HepG2 (cell line): ENCODE measurements around the gene CHDH. TPM values are rescaled to one million over a fixed set of nuclear protein-coding genes. Genes with fewer than 3 reads are reported as not detected.

Experiments used
- ATAC-seq: fragments of 200-7000 bp; cut with Tn5 transposase; 3 replicates; pipeline ENCODE4 v1.9.1; 2020; ENCODE audit warnings: mild to moderate bottlenecking, moderate library complexity
- BruUV-seq: library from RNA; stranded (reverse); fragments of 400-500 nt; replicated peaks from 2 replicates; lab custom pipeline; 2021; lab: Mats Ljungman, UMichigan
- CTCF ChIA-PET: fragments of 300-600 bp; formaldehyde crosslinking; extraction: SDS; loops from one replicate; lab custom pipeline; 2021; ENCODE audit warnings: low total read pairs, inconsistent platforms, low intra/inter-chr PET ratio; lab: Yijun Ruan, JAX
- POLR2A ChIA-PET: fragments of 350-600 bp; sonication (Branson Sonifier 250); formaldehyde crosslinking; loops from one replicate; lab custom pipeline; 2020; ENCODE audit warnings: antibody characterized with exemption, inconsistent platforms; lab: Yijun Ruan, JAX
- DNase-seq: peaks from one replicate; pipeline ENCODE4 v3.0.0-alpha.2; 2015; ENCODE audit warnings: low spot score
- FAIRE-seq: peaks from 3 replicates; lab custom pipeline; 2011; peaks lifted over from hg19 to GRCh38; lab: Jason Lieb, UNC
- H2AFZ ChIP-seq: one replicate; pipeline ENCODE4 v1.6.1; 2011; ENCODE audit warnings: low read length, inconsistent platforms
- H3K27ac ChIP-seq: fragments of 300-600 bp; 3 replicates; pipeline ENCODE4 v1.8.0; 2011; ENCODE audit warnings: mixed run types, mild to moderate bottlenecking, mixed read lengths, low read length, inconsistent platforms; ENCODE audit not compliant: insufficient read depth; ENCODE audit errors: extremely low read length
- H3K27me3 ChIP-seq, 2 experiments: fragments of 200-600 bp in 1 of 2; 2 replicates in 1 of 2; 3 replicates in 1 of 2; pipeline versions ENCODE4 v1.6.0 to v1.8.0; 2011; ENCODE audit warnings: low read length in 2 of 2, mild to moderate bottlenecking in 2 of 2, moderate library complexity in 2 of 2, inconsistent platforms in 1 of 2; ENCODE audit not compliant: insufficient read depth in 2 of 2, control insufficient read depth in 1 of 2
- H3K36me3 ChIP-seq, 2 experiments: fragments of 200-600 bp in 1 of 2; replicated peaks in 1 of 2; 2 replicates in 1 of 2; 3 replicates in 1 of 2; pipeline versions ENCODE4 v1.5.1 to v1.8.0; 2011; ENCODE audit warnings: low read length in 2 of 2, inconsistent platforms in 1 of 2; ENCODE audit not compliant: insufficient read depth in 2 of 2, control insufficient read depth in 1 of 2
- H3K4me1 ChIP-seq: 2 replicates; pipeline ENCODE4 v1.5.1; 2012; ENCODE audit warnings: low read length, inconsistent platforms; ENCODE audit not compliant: insufficient read depth
- H3K4me2 ChIP-seq: 2 replicates; pipeline ENCODE4 v1.6.0; 2011; ENCODE audit warnings: low read depth, low read length, inconsistent platforms
- H3K4me3 ChIP-seq, 3 experiments: fragments of 200-600 bp in 1 of 3; sonication (generic), shearing (Covaris generic) in 1 of 3; replicated peaks in 1 of 3; 2 replicates each; pipeline ENCODE4 v1.5.1; 2011 to 2016; ENCODE audit warnings: low read length in 3 of 3, inconsistent platforms in 2 of 3, low read depth in 2 of 3, mild to moderate bottlenecking in 2 of 3, control low read depth in 1 of 3, mixed read lengths in 1 of 3; ENCODE audit not compliant: insufficient read depth in 1 of 3
- H3K79me2 ChIP-seq: one replicate; pipeline ENCODE4 v1.6.1; 2011; ENCODE audit warnings: low read length, inconsistent platforms; ENCODE audit not compliant: insufficient read depth
- H3K9ac ChIP-seq: 2 replicates; pipeline ENCODE4 v1.6.0; 2011; ENCODE audit warnings: mild to moderate bottlenecking, low read depth, low read length, inconsistent platforms; ENCODE audit not compliant: insufficient read depth
- H3K9me3 ChIP-seq: 2 replicates; pipeline ENCODE4 v1.5.1; 2012; ENCODE audit warnings: mild to moderate bottlenecking, low read length
- H4K20me1 ChIP-seq: 2 replicates; pipeline ENCODE4 v1.6.0; 2011; ENCODE audit warnings: inconsistent platforms, mild to moderate bottlenecking, low read length, moderate library complexity; ENCODE audit not compliant: insufficient read depth
- HNRNPH1 ChIP-seq: fragments of 200-400 bp; formaldehyde crosslinking; optimal IDR thresholded peaks from 2 replicates; pipeline ENCODE3; 2017; ENCODE audit warnings: mild to moderate bottlenecking, low read depth, low read length
- RCOR2 ChIP-seq: IDR thresholded peaks from 2 replicates; pipeline ENCODE4 v1.6.1; 2016; ENCODE audit warnings: missing biosample characterization, missing genetic modification reagents
- ZC3H13 ChIP-seq: sonication (generic); formaldehyde crosslinking; IDR thresholded peaks from 2 replicates; pipeline ENCODE4 v1.8.1; 2023; ENCODE audit warnings: mild to moderate bottlenecking, missing genetic modification reagents, moderate library complexity
- ZNF558 ChIP-seq: sonication (generic); formaldehyde crosslinking; IDR thresholded peaks from 2 replicates; pipeline ENCODE4 v1.9.0; 2022; ENCODE audit warnings: mild to moderate bottlenecking, missing genetic modification reagents, borderline replicate concordance
- ZNF776 ChIP-seq: sonication (generic); formaldehyde crosslinking; IDR thresholded peaks from 2 replicates; pipeline ENCODE4 v1.4.0; 2020; ENCODE audit warnings: mild to moderate bottlenecking, missing genetic modification reagents
- ZNF850 ChIP-seq: sonication (generic); formaldehyde crosslinking; conservative IDR thresholded peaks from 2 replicates; pipeline ENCODE4 v1.9.0; 2021; ENCODE audit warnings: mild to moderate bottlenecking, missing genetic modification reagents
- WGBS: methylation state at CpG from one replicate; pipeline ENCODE4 v1.1.6; 2017; ENCODE audit warnings: low lambda C conversion rate; 5-methylcytosine and 5-hydroxymethylcytosine counted together
- in situ Hi-C: cut with HindIII; loops from 2 replicates; pipeline ENCODE4 v1.10.0; 2017; ENCODE audit warnings: low pct_unique_long_range_greater_than_20kb; ENCODE audit not compliant: extremely low pct_ligation_motif_present
- intact Hi-C: fragments of 100-400 bp; cut with micrococcal nuclease; formaldehyde crosslinking; loops from one replicate; pipeline ENCODE4 v1.10.0; 2022; ENCODE audit not compliant: unreplicated experiment
- polyA plus RNA-seq, 8 experiments: library from polyadenylated mRNA; depleted of rRNA in 3 of 8; stranded (reverse) in 7 of 8; unstranded in 1 of 8; fragments of >200 nt; fragmentation: Illumina TruSeq in 4 of 8; extraction: Trizol in 4 of 8; gene quantifications; 2 replicates each; pipeline versions ENCODE4 v1.2.1 to v1.2.3, GENCODE V29; 2011 to 2016; ENCODE audit warnings: low read depth in 4 of 8, missing spikeins in 1 of 8, mixed read lengths in 1 of 8; ENCODE audit not compliant: insufficient read depth in 1 of 8
- total RNA-seq, 5 experiments: library from RNA; depleted of rRNA; stranded (reverse); fragments of >200 nt; fragmentation: Illumina TruSeq; extraction: Trizol; gene quantifications; 2 replicates each; pipeline ENCODE4 v1.2.3, GENCODE V29; 2016; ENCODE audit warnings: low read depth in 1 of 5
- TF ChIP-seq, protein P1 (sequence below): sonication (generic); formaldehyde crosslinking; IDR thresholded peaks from 2 replicates; pipeline ENCODE4 v1.4.0; 2020; ENCODE audit warnings: missing genetic modification reagents

The CHDH gene
- total and polyA plus RNA-seq, 2 of the 13 experiments (the other 11 are each of a cell fraction or from before 2014, with no cell fraction given): 28.1 to 48.9 TPM

DNA sequence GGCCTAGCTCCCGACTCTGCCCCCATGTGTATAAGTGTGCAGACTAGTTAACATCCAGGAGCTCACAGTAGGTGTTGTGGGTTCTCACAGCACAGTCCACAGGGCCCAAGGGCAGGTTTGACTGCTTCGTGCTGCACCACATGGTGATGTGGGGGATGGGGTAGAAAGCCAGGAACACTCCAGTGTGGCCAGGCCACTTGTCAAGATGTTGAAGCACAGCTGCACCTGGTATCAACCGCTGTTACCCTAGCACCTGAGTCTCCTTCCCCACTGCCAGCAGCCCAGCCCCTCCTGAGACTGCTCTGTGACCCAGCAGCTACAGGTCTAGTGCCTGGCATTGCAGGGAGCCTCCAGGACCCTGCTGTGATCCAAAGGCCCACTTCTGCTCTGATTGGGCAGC is 53.4 kb downstream of the CHDH start:
- FAIRE-seq: no peak
- POLR2A ChIA-PET: no interaction called here
- Histone ChIP-seq H2AFZ (no peak overlapping the region), H3K36me3 (no peaks in the 10 kb centered on the region), H3K4me1 (no peaks in the 10 kb centered on the region), H3K27ac (no peak overlapping the region), H3K9ac (no peak overlapping the region), H4K20me1 (no peaks in the 10 kb centered on the region)
- DNase-seq: no peak
- ATAC-seq: no peak
- no peak for TF ChIP-seq ZNF558 (CRISPR knock-in tag)
- no peak for TF ChIP-seq RCOR2 (CRISPR knock-in tag)
- TF ChIP-seq ZNF776: no peak
- TF ChIP-seq, protein P1, sequence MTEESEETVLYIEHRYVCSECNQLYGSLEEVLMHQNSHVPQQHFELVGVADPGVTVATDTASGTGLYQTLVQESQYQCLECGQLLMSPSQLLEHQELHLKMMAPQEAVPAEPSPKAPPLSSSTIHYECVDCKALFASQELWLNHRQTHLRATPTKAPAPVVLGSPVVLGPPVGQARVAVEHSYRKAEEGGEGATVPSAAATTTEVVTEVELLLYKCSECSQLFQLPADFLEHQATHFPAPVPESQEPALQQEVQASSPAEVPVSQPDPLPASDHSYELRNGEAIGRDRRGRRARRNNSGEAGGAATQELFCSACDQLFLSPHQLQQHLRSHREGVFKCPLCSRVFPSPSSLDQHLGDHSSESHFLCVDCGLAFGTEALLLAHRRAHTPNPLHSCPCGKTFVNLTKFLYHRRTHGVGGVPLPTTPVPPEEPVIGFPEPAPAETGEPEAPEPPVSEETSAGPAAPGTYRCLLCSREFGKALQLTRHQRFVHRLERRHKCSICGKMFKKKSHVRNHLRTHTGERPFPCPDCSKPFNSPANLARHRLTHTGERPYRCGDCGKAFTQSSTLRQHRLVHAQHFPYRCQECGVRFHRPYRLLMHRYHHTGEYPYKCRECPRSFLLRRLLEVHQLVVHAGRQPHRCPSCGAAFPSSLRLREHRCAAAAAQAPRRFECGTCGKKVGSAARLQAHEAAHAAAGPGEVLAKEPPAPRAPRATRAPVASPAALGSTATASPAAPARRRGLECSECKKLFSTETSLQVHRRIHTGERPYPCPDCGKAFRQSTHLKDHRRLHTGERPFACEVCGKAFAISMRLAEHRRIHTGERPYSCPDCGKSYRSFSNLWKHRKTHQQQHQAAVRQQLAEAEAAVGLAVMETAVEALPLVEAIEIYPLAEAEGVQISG (CRISPR knock-in tag): no peak
- no peak for TF ChIP-seq ZC3H13
- no peak for TF ChIP-seq ZNF850 (CRISPR knock-in tag)
- no peak for TF ChIP-seq HNRNPH1
- TF ChIP-seq, all 625 proteins: peak for 0
- H3K9me3 ChIP-seq: no peaks in the 10 kb centered on the region
- H3K79me2 ChIP-seq: no peaks in the 10 kb centered on the region
- no TSS peak for BruUV-seq
- in situ Hi-C loops (no loop called here), intact Hi-C loops (no loop called here)
- CTCF ChIA-PET: no interaction called here
- no peak overlapping the region for H3K4me2 ChIP-seq
- 80% methylated on average over 1 of the region's 3 CpGs for WGBS
- H3K4me3 ChIP-seq: no peak overlapping the region
- no peaks in the 10 kb centered on the region for H3K27me3 ChIP-seq
